ENCODE data around the gene CNTN4. TPM values are rescaled to one million over a fixed set of nuclear protein-coding genes. Genes with fewer than 3 reads are reported as not detected.

Gene CNTN4
- total RNA-seq, 1 experiment from 2014 or later, result 1.6 TPM

- no peaks in the 10 kb centered on the region for H3K9me3 ChIP-seq (ENCODE audit: control insufficient read depth, low read depth, low read length)
- H2AK5ac ChIP-seq (ENCODE audit: insufficient read length, low read length), result no peak overlapping the region
- H3K4me3 Mint-ChIP-seq, result no peak overlapping the region
- H2BK15ac ChIP-seq (ENCODE audit: low read depth, low read length), result no peak overlapping the region
- H3T11ph ChIP-seq (ENCODE audit: low read length), result no peak overlapping the region
- no peak overlapping the region for H3K56ac ChIP-seq (ENCODE audit: insufficient read length, low read depth, low read length)
- H3K23ac ChIP-seq (ENCODE audit: insufficient read length, low read depth, low read length), result no peak overlapping the region
- H4K8ac ChIP-seq (replicated peaks; ENCODE audit: insufficient read length, low read depth, low read length), result no peak overlapping the region
- no peak for DNase-seq
- H3K18ac ChIP-seq (ENCODE audit: insufficient read length, low read depth, low read length), result no peak overlapping the region
- H3K23me2 ChIP-seq (ENCODE audit: insufficient read length, low read depth, low read length, poor library complexity, severe bottlenecking), result no peaks in the 10 kb centered on the region
- no peak overlapping the region for H4K5ac ChIP-seq (ENCODE audit: insufficient read length, low read depth, low read length)
- H3K79me1 ChIP-seq (ENCODE audit: insufficient read depth, low read depth, low read length, poor library complexity, severe bottlenecking), result no peaks in the 10 kb centered on the region
- H2BK12ac ChIP-seq (ENCODE audit: insufficient read length, low read depth, low read length), result no peak overlapping the region
- H3K4ac ChIP-seq (ENCODE audit: low read depth, low read length), result no peak overlapping the region
- no peak overlapping the region for H3K4me2 ChIP-seq (ENCODE audit: insufficient read depth, insufficient read length, low read length)
- no peak overlapping the region for H3K14ac ChIP-seq (ENCODE audit: insufficient read depth, low read length)
- no peaks in the 10 kb centered on the region; the same call in 1 of the 2 replicates for H3K27me3 Mint-ChIP-seq (ENCODE audit: low read depth)
- H4K20me1 ChIP-seq (ENCODE audit: control insufficient read depth, insufficient read depth, insufficient read length), result no peaks in the 10 kb centered on the region
- no peaks in the 10 kb centered on the region for H3K36me3 Mint-ChIP-seq (ENCODE audit: insufficient read depth in 1 of 3, low read depth in 3 of 3)
- H3K27ac Mint-ChIP-seq, result no peak overlapping the region
- H2BK5ac ChIP-seq (ENCODE audit: insufficient read length, low read length), result no peak overlapping the region
- H3K27ac ChIP-seq (ENCODE audit: insufficient read length, low read depth, low read length), result no peak overlapping the region
- TF ChIP-seq CTCF (conservative IDR thresholded peaks at IDR 0.05), result no peak
- no peak overlapping the region for H2BK20ac ChIP-seq (ENCODE audit: low read depth, low read length, poor library complexity, severe bottlenecking)
- peaks cover 20% of the 10 kb centered on the region in 2 experiments for H3K4me1 Mint-ChIP-seq
- no peak overlapping the region for H3K9ac ChIP-seq (ENCODE audit: extremely low read depth, insufficient read length, low read length)
- H3K4me1 ChIP-seq (ENCODE audit: insufficient read depth, low read length), result peaks cover 5% of the 10 kb centered on the region; the same call in 1 of the 2 replicates
- H3K79me2 ChIP-seq (ENCODE audit: insufficient read depth, low read length), result no peaks in the 10 kb centered on the region
- H4K91ac ChIP-seq (ENCODE audit: insufficient read length, low read depth, low read length), result no peak overlapping the region
- no peak overlapping the region for H2AFZ ChIP-seq (ENCODE audit: low read length)
- H3K27me3 ChIP-seq (ENCODE audit: insufficient read depth, low read length), result no peaks in the 10 kb centered on the region
- WGBS (ENCODE audit: extremely low coverage, insufficient read length, low lambda C conversion rate), result no CpG with 5 or more reads among the region's 6 CpGs
- no peak overlapping the region for H2BK120ac ChIP-seq (ENCODE audit: low read depth, low read length, poor library complexity, severe bottlenecking)
- H3K9me3 Mint-ChIP-seq, result no peaks in the 10 kb centered on the region; a peak in 1 of 5 replicates
These were observed 987.6 kb downstream of the CNTN4 start for GRCh38 chr3:3086239-3086638.

All from H9 (cell line).